GM12864 (cell line): ENCODE data around the gene MPRIP.

ENCODE experiments used
- DNase-seq: peaks from one replicate; pipeline ENCODE4 v3.0.0-alpha.2; 2011; ENCODE audit warnings: low read depth
- H3K4me3 ChIP-seq: 2 replicates; pipeline ENCODE4 v1.5.1; 2011; ENCODE audit warnings: mild to moderate bottlenecking, low read depth, low read length, control low read depth
- TF ChIP-seq, protein P1 (sequence below): IDR thresholded peaks from 2 replicates; pipeline ENCODE4 v1.5.1; 2011; ENCODE audit warnings: low read depth, mild to moderate bottlenecking, moderate library complexity, low read length, control low read depth, inconsistent platforms; ENCODE audit errors: missing control alignments

The MPRIP gene

DNA sequence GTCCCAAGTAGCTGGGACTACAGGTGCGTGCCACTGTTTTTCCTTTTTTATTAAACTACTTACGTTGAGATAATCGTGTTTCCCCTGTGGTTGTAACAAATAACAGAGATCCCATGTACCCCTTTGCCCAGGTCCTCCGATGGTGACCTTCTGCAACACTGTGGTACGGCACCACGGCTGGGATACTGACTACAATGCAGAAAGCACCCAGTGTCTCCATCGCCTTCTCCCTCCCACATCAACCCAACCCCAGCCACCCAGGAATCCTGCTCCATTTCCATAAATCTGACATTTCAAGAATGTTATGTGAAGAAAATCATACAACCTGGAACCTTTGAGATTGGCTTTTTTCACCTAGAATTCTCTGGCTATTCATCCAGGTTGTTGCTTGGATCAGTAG is 22.1 kb downstream of the MPRIP start:
- no peak overlapping the region for H3K4me3 ChIP-seq
- DNase-seq, result no peak
- TF ChIP-seq, protein P1, sequence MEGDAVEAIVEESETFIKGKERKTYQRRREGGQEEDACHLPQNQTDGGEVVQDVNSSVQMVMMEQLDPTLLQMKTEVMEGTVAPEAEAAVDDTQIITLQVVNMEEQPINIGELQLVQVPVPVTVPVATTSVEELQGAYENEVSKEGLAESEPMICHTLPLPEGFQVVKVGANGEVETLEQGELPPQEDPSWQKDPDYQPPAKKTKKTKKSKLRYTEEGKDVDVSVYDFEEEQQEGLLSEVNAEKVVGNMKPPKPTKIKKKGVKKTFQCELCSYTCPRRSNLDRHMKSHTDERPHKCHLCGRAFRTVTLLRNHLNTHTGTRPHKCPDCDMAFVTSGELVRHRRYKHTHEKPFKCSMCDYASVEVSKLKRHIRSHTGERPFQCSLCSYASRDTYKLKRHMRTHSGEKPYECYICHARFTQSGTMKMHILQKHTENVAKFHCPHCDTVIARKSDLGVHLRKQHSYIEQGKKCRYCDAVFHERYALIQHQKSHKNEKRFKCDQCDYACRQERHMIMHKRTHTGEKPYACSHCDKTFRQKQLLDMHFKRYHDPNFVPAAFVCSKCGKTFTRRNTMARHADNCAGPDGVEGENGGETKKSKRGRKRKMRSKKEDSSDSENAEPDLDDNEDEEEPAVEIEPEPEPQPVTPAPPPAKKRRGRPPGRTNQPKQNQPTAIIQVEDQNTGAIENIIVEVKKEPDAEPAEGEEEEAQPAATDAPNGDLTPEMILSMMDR, result no peak

DNA sequence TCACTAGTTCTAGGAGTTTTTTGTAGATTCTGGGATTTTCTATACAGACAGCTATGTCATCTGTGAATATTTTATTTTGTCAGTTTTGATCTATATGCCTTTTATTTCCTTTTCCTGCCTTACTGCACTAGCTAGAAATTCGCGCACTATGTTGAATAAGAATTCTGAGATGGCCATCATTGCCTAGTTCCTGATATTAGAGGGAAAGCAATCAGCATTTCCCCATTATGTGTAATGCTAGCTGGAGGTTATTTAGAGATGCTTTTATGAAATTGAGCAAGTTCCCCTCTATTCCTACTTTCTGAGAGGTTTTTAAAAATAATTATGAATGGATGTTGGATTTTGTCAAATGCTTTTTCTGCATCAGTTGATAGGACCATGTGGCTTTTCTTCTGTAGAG is 23.8 kb downstream of the MPRIP start:
- H3K4me3 ChIP-seq, result no peak overlapping the region
- no peak for DNase-seq
- TF ChIP-seq, protein P1, result no peak

DNA sequence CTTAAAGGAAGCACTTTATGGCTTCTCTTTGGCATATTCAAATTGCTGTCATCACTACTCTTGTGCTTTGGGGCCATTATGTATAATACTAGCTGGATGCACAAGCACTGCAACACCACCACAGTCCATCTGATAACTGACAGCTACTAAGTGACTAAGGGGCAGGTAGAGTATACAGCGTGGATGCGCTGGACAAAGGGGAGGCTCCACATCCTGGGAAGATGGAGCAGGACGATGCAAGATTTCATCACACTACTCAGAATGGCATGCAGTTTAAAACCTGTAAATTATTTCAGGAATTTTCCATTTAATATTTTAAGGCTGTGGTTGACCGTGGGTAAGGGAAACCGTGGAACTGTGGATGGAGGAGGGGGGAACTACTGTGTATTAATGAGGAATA is 25.0 kb downstream of the MPRIP start:
- no peak overlapping the region for H3K4me3 ChIP-seq
- DNase-seq, result no peak
- TF ChIP-seq, protein P1, result no peak

DNA sequence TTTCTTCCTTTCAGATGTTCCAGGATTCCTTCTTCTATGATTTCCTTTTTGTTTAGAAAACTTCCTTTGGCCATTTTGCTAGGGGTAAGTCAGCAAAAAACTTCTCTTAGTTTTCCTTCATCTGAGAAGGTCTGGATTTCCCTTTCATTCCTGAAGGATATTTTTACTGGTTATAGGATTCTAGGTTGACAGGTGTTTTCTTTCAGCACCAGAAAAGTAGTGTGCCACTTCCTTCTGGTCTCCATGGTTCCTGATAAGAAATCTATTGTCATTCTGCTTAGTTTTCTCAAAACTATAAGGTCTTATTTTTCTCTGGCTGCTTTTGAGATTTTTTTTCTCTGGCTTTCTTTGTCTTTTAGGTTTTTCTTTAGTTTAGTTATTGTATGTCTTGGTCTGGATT is 27.6 kb downstream of the MPRIP start:
- TF ChIP-seq, protein P1, result no peak
- no peak overlapping the region for H3K4me3 ChIP-seq
- no peak for DNase-seq

DNA sequence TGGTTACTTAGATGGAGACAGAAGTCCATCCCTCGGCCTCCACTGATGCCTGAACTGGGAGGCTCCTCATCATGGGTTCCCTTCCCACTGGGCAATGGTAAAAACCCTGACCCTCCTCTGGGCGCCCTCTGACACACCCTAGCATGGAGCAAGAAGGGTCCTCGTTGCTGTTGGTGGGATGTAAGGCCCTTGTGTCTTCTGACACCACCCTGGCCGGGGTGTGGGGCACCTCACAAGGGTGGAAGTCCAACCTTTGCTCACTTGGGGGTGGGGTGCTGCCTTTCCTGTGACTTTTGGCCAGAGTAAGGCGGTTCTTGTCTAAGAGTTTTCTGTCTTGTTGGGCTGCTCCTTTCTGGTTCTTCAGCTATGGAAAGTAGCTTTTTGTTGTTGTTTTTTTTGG is 28.7 kb downstream of the MPRIP start:
- DNase-seq, result no peak
- H3K4me3 ChIP-seq, result no peak overlapping the region
- TF ChIP-seq, protein P1, result no peak

DNA sequence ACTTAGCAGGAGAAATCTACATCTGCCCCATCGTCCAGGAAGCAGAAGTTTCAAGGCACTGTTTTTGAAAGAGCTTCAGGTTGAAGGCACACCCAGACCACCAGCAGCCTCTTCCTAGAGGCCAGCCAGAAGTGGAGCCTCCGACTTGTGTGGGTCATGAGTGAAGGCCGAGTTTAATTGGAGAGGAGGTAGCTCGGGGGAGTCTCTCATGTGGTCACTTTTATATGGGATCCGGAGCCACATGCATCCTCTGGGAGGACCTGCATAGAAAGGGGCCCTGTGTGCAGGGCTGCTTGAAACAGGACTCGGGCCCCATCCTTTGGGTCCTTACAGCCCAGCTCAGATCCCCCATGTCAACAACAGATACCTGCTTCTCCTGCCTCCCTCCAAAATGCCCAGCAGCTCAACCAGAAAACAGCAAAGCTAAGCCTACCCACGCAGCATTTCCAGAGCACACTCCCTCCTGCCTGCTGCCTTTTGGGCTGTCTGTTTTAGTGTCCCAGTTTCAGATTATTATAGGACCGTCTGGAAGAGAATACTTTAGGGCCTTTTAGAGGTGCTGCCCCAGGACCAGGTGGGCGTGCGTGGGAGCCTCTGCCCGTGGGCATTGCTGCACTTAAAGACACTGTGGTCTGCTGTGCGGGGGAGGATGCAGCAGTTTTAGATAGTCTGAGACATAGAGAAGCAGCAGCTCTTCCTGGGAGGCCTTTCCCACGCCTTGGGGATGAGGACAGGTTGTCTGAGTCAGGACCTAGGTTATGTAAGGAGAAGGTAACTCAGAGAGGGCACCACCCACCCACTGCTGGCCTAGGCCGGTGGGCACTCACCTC is 29.5 kb downstream of the MPRIP start:
- no peak overlapping the region for H3K4me3 ChIP-seq
- TF ChIP-seq, protein P1, result no peak
- DNase-seq, result no peak

DNA sequence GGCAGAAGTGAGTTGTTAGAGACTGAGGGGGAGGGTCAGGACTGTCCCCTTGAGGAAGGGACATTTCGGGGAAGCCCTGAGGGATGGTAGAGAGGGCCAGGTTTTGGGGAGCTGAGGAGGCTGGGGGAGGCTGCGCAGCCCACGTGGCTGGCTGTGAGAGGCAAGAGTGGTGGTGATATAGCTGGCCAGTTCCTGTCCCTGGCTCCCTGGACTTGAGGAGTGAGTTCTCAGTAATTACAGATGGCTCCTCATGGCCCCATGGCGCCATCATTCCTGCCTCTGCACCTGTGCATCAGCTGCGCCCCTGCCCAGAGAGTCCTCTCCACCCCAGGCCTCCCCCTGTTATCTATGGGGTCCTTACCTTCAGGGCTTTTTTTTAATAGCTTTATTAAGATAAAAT is 30.3 kb downstream of the MPRIP start:
- TF ChIP-seq, protein P1, result no peak
- no peak for DNase-seq
- H3K4me3 ChIP-seq, result no peak overlapping the region
